Stimulated activated CD8-positive, alpha-beta memory T cell treated with anti-CD3 and anti-CD28 coated beads, Interleukin-2, amount 100 ng/mL, for 48 hours (primary cell): ENCODE measurements around the gene HAAO.

ENCODE experiments used
- DNase-seq, 2 donors: peaks; one replicate each; pipeline ENCODE4 v3.0.0-alpha.2; 2020; ENCODE audit warnings: low read depth in 2 of 2

HAAO gene

GRCh38 chr2:42813763-42814162 is 21.4 kb upstream of the HAAO start:
- no peak for DNase-seq

- no peak for DNase-seq
Observed at GRCh38 chr2:42812899-42813479, 20.6 kb upstream of the HAAO start.

GRCh38 chr2:42810971-42811811 is 18.8 kb upstream of the HAAO start:
- DNase-seq: peak in 1 of 2 donors; percentile 28

- peak; percentile 85 to 93 for DNase-seq
Observed at GRCh38 chr2:42810121-42810970, 18.0 kb upstream of the HAAO start.

- DNase-seq: peak; percentile 53 to 78
Observed at GRCh38 chr2:42809819-42810120, 17.4 kb upstream of the HAAO start.

- DNase-seq: no peak
Observed at GRCh38 chr2:42809131-42809818, 16.9 kb upstream of the HAAO start.

GRCh38 chr2:42808301-42808700 is 15.9 kb upstream of the HAAO start:
- no peak for DNase-seq

- no peak for DNase-seq
Observed at GRCh38 chr2:42806786-42807185, 14.4 kb upstream of the HAAO start.

- no peak for DNase-seq
Observed at GRCh38 chr2:42804891-42805290, 12.5 kb upstream of the HAAO start.

- no peak for DNase-seq
Observed at GRCh38 chr2:42804338-42804737, 12.0 kb upstream of the HAAO start.

- DNase-seq: no peak
Observed at GRCh38 chr2:42802150-42802549, 9.8 kb upstream of the HAAO start.

GRCh38 chr2:42801381-42801780 is 9.0 kb upstream of the HAAO start:
- DNase-seq: no peak

GRCh38 chr2:42800981-42801380 is 8.6 kb upstream of the HAAO start:
- DNase-seq: no peak

GRCh38 chr2:42800461-42800962 is 8.1 kb upstream of the HAAO start:
- no peak for DNase-seq

GRCh38 chr2:42799881-42800280 is 7.5 kb upstream of the HAAO start:
- DNase-seq: no peak

GRCh38 chr2:42797281-42797680 is 4.9 kb upstream of the HAAO start:
- no peak for DNase-seq

- DNase-seq: no peak
Observed at GRCh38 chr2:42796427-42797248, 4.3 kb upstream of the HAAO start.

GRCh38 chr2:42795841-42796301 is 3.5 kb upstream of the HAAO start:
- DNase-seq: no peak

- no peak for DNase-seq
Observed at GRCh38 chr2:42795275-42795674, 2.9 kb upstream of the HAAO start.

- DNase-seq: no peak
Observed at GRCh38 chr2:42794271-42795046, 2.1 kb upstream of the HAAO start.
